D721Med (cell line): ENCODE data around the gene FA2H.
A peak's percentile ranks its signal among the peaks of the same experiment; 100 is the strongest.

Experiments used
- DNase-seq: peaks from one replicate; pipeline ENCODE4 v3.0.0; 2011; ENCODE audit warnings: low spot score; ENCODE audit not compliant: insufficient read length
- FAIRE-seq: peaks from 2 replicates; lab custom pipeline; 2011; peaks lifted over from hg19 to GRCh38; lab: Jason Lieb, UNC
- TF ChIP-seq, protein P1 (sequence below): IDR thresholded peaks from 2 replicates; pipeline ENCODE4 v1.5.1; 2012; ENCODE audit warnings: mild to moderate bottlenecking, control low read depth; ENCODE audit not compliant: insufficient read depth; ENCODE audit errors: missing control alignments

The FA2H gene

DNA sequence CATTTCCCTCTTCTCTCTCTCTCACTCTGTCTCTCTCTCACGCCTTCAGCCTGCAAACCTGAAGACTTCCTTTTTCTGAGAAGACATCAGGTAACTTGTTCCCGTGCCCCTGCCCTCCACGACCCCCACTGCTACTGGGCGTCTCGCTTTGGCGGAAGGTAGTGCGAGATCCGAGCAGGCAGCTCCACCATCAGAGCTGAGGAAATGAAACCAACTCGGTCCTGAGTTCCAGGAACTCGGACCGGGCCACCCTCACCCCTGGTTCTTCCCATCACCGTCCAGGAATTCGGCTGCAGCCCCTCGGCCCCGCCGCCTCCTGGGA, 74.5 kb downstream of the FA2H start:
- DNase-seq (no peak), FAIRE-seq (no peak)
- TF ChIP-seq, protein P1, sequence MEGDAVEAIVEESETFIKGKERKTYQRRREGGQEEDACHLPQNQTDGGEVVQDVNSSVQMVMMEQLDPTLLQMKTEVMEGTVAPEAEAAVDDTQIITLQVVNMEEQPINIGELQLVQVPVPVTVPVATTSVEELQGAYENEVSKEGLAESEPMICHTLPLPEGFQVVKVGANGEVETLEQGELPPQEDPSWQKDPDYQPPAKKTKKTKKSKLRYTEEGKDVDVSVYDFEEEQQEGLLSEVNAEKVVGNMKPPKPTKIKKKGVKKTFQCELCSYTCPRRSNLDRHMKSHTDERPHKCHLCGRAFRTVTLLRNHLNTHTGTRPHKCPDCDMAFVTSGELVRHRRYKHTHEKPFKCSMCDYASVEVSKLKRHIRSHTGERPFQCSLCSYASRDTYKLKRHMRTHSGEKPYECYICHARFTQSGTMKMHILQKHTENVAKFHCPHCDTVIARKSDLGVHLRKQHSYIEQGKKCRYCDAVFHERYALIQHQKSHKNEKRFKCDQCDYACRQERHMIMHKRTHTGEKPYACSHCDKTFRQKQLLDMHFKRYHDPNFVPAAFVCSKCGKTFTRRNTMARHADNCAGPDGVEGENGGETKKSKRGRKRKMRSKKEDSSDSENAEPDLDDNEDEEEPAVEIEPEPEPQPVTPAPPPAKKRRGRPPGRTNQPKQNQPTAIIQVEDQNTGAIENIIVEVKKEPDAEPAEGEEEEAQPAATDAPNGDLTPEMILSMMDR = no peak

DNA sequence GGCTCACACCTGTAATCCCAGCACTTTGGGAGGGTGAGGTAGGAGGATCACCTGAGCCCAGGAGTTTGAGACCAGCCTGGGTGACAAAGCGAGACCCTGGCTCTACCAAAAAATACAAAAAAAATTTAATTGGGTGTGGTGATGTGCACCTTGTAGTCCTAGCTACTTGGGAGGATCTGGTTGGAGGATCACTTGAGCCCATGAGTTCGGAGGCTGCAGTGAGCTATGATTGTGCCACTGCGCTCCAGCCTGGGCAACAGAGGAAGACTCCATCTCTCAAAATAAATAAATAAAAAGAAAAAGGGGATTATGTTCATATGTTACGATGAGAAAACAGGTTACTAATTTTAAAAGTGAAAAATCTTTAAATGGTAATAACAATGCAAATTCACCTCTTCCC, 75.0 kb downstream of the FA2H start:
- FAIRE-seq (no peak), DNase-seq (no peak)
- TF ChIP-seq, protein P1 = no peak

DNA sequence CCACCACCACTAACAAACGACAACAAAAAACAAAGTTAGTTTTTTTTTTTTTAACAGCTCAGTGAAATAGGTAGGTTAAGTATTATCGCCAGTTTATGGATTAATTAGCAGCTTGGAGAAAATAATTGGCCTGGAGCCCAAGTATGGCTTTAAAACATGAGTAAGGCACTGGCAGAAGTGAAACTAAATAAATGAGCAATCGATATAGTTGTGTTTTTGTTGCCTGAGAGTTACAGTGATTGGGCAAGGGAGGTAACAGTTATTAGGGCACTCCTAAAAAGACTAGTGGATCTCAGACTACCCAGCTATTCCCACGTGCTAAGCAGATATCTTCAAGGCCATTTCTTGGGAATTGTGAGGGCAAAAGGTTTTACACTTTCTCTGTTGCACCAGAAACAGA, 76.4 kb downstream of the FA2H start:
- TF ChIP-seq, protein P1 = no peak
- DNase-seq (no peak), FAIRE-seq (no peak)

- FAIRE-seq (no peak), DNase-seq (peak; percentile 46)
- TF ChIP-seq, protein P1 = no peak
Observed at GRCh38 chr16:74695450-74696422, 78.9 kb downstream of the FA2H start.

- FAIRE-seq (no peak), DNase-seq (no peak)
- TF ChIP-seq, protein P1 = no peak
Observed at GRCh38 chr16:74691093-74691855, 83.3 kb downstream of the FA2H start.

- no peak for FAIRE-seq
- TF ChIP-seq, protein P1 = no peak
- no peak for DNase-seq
Observed at GRCh38 chr16:74682556-74682955, 92.1 kb downstream of the FA2H start.

- no peak for DNase-seq
- no peak for FAIRE-seq
- TF ChIP-seq, protein P1 = no peak
Observed at GRCh38 chr16:74680681-74681080, 93.9 kb downstream of the FA2H start.
